CD4-positive, alpha-beta T cell treated with Interleukin-21 for 1 hour (primary cell): Measurements from ENCODE around the gene SLC25A21.
A peak's percentile ranks its signal among the peaks of the same experiment; 100 is the strongest.
"Not testable (repeated sequence)": the region's sequence is repeated elsewhere in the genome, so short reads cannot be mapped to it uniquely, and the experiment has no call there.

Source experiments
- DNase-seq: peaks from one replicate; pipeline ENCODE4 v3.0.0-alpha.2; 2020

SLC25A21 gene

DNA sequence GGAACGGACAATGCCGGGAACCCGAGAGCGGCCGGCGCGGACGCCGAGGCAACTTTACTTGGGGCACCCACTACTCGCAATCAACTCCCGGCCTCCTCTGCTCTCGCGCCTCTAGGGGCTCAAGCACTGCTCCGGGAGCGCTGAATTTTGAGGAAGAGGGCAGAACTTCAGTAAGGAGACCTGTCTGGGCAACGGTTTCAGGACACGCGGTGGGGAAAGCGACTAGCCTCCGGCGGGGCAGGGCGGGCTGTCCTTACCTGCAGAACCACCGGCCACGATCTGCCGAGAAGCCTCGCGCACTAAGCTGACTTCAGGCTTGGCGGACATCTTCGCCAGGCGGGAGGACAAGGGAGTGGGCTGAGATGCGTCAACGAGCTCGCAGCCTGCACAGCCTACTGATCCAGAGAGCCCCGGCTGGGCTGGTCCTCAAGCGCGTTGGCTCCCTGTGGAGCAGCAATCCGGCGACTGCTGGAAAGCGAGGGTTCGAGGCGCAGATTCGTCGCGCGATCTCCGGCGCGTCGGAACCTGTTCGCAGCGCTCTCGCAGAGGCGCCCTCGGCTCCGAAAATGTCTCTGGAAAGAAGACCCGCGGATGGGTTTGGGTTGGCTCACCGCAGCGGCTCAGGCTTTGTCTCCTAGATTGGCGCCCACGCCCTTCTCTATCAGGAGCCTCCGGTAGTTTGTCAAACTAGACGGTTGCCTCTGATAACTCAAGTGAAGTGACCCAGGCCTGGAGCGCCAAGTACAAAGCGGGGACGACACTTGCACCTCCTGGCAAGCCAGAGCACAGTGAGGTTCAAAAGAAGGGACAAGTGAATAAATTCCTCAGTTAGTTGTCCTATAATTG is at the start of gene SLC25A21:
TSS of gene SLC25A21 (minus strand) at position 583 of the 846 bp plus-strand sequence.
- DNase-seq: no peak

DNA sequence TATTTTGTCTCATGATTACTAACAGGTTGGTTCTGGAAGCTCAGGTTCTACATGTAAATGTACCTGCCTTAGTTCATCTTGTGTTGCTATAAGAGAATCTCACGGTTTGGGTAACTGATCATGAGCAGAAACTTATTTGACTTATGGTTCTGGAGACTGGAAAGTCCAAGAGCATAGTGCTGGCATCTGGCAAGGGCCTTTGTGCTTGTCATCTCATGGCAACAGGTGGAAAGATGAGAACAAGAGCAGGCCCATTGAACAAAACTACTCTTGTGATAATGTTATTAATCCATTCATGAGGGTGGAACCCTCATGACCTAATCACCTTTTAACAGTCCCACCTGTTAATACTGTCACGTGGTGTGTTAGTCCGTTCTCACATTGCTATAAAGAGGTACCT is 48.7 kb upstream of the SLC25A21 start:
- DNase-seq: no peak

DNA sequence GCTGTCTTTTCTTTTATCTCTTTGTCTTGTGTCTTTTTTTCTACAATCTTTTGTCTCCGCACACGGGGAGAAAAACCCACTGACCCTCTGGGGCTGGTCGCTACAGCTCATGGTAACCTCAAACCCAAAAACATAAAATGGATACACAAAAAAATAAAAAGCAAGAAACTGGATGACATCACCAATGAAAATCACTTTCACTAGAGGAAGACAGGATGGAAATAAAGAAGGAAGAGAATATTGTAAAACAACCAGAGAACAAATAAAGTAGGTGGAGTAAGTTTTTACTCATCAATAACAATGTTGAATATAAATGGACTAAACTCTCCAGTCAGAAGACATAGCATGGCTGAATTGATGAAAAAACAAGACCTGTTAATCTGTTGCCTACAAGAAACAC is 42.9 kb upstream of the SLC25A21 start:
- DNase-seq: no peak

DNA sequence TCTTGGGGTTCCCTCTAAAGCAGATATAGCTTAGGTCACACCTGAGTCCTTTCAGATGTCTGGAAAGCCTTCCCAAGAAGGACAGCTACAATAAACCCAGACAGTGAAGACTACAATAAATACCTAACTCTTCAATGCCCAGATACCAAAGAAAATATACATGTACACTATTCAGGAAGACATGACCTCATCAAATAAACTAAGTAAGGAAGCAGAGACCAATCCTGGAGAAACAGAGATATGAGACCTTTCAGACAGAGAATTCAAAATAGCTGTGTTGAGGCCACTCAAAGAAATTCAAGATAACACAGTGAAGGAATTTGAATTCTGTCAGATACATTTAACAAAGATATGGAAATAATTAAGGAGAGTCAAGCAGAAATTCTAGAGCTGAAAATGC is 40.6 kb upstream of the SLC25A21 start:
- no peak for DNase-seq

DNA sequence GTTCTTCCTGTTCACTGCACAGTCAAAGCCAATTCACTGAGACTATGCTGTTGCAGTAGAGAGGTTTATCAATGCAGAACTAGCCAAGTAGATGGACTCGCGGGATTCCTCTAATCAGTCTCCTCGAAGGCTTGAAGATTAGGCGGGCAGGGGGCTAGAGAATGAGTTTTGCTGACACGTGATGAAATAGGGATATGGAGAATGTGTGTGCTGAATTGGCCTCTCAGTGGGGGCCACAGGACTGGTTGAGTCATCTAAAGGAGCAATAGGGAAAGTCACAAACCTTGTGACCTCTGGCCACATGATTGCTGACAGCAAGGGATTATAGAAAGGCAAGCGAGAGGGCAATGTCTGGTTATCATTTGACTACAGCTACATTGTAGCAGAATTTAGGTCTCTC is 38.0 kb upstream of the SLC25A21 start:
- no peak for DNase-seq

DNA sequence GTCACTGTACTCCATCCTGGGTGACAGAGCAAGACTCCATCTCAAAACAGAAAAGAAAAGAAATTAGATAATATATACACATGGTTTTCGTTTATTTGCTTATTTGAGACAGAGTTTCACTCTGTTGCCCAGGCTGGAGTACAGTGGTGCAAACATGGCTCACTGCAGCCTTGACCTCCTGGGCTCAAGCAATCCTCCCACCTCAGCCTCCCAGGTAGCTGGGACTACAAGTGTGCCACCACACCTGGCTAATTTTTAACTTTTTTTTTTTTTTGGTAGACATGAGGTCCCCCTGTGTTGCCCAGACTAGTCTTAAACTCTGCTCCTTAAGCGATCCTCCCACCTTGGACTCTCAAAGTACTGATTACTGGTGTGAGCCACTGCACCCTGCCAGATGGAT is 37.2 kb upstream of the SLC25A21 start:
- DNase-seq: not testable (repeated sequence)

DNA sequence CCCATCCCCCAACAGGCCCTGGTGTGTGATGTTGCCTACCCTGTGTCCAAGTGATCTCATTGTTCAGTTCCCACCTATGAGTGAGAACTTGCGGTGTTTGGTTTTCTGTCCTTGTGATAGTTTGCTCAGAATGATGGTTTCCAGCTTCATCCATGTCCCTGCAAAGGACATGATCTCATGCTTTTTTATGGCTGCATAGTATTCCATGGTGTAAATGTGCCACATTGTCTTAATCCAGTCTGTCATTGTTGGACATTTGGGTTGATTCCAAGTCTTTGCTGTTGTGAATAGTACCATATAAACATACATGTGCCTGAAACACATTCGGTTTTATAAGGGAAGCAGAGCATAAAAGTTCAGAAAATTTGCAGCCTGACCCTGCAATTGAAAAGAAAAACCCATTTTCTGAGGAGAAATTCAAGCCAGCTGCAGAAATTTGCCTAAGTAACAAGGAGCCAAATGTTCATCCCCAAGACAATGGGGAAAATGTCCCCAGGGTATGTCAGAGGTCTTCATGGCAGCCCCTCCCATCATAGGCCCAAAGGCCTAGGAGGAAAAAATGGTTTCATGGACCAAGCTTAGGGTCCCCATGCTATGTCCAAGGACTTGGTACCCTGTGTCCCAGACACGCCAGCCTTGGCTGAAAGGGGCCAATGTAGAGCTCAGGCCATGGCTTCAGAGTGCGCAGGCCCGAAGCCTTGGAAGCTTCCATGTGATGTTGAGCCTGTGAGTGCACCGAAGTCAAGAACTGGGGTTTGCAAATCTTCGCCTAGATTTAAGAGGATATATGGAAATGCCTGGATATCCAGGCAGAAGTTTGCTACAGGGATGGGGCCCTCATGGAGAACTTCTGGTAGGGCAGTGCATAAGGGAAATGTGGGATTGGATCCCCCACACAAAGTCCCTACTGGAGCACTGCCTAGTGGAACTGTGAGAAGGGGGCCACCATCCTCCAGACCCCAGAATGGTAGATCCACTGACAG is 33.5 kb upstream of the SLC25A21 start:
- not testable (repeated sequence) for DNase-seq

DNA sequence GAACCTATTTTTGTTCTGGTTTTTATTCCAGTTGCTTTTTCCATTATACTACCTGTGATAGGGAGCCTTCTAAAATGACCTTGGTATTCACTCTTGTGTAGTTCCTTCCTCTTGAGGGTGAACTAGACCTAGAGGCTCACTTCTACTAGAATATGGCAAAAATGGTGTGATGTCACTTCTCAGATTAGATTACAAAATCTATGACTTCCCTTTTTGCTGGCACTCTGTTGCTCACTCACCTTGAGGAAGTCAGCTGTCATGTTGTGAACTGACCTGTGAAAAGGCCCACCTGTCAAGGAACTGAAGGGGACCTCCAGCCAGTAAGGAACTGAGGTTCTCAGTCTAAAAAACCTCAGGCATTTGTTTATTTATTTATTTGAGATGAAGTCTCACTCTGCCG is 31.0 kb upstream of the SLC25A21 start:
- DNase-seq: no peak

DNA sequence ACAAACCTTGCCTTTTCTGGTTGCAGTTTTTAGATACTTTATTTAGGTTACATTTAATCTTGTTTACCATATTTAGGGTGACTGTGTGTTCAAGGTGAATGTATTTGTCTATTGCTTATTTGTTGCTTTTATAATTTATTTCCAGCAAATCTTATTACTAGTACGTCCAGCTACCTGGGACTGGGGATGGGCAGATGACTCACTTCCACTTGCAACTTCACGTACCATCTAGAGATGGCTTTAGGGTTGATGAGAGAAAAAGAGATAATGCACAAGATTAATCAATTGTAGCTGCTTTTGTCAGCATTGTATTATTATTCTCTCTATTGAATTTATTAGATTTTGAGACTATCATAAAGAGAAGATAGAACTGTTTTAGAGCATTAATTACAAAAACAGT is 30.4 kb upstream of the SLC25A21 start:
- no peak for DNase-seq

DNA sequence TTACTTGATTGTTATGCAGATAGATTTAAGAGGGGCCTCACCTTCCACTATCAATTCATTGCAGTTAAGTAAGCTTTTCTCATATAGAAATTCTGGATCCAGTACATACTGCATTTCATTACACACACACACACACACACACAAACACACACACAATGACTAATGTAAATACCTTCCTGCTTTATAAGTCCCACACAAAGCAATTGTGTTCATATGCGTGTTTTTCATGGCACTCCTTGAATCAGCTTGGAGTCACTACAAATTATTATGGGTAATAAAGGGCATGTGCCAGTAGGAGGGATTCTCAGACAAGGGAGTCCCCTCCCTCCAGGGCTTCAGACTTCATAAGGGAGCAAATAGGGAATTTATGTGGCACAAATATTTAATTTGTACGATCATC is 29.9 kb upstream of the SLC25A21 start:
- DNase-seq: no peak

DNA sequence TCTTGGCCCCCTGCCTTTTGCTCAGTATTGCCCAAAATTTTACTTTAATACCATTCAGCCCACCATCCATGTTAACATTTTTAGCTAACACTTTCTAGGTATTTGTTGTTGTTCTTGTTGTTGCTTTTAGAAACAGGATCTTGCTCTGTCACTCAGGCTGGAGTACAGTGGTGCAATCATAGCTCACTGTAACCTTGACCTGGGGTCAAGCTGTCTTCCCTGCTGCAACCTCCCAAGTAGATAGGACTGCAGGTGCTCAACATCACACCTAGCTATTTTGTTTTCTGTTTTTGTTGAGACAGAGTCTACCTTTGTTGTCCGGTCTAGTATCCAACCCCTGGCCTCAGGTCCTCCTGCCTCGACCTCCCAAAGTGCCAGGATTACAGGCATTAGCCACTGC is 29.3 kb upstream of the SLC25A21 start:
- no peak for DNase-seq

DNA sequence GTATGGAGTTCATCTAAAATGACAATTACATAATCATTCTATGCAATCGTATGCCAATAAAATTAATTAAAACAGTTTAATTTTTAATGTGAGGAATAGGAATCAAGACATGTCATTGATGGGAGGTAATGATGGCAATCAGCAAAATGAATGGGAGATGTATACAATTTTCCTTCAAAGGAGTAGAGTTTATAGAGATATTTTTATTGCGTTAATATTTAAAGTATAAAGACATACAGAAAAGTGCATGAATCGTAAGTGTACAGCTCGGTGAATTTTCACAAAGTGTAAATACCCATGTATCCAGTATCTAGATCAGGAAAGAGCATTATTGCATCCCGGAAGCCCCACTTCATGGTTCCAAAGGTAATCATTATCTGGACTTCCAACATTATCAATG is 26.5 kb upstream of the SLC25A21 start:
- DNase-seq: no peak

DNA sequence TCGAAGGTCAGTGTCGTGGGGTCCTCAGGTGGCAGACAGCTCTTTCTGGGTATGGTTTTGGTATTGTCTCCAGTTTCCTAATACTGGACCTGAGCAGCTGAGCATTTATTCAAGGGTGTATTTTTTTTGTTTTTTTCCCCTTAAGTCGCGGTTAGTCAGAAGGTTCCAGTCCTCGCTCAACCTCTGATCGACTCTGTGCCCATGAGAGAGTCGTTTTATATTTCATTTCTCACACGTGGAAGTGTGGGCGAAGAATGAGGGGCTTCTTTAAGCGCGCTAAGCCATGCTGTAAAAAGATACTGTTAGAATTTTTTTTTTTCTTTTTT is 25.8 kb upstream of the SLC25A21 start:
- DNase-seq: no peak

DNA sequence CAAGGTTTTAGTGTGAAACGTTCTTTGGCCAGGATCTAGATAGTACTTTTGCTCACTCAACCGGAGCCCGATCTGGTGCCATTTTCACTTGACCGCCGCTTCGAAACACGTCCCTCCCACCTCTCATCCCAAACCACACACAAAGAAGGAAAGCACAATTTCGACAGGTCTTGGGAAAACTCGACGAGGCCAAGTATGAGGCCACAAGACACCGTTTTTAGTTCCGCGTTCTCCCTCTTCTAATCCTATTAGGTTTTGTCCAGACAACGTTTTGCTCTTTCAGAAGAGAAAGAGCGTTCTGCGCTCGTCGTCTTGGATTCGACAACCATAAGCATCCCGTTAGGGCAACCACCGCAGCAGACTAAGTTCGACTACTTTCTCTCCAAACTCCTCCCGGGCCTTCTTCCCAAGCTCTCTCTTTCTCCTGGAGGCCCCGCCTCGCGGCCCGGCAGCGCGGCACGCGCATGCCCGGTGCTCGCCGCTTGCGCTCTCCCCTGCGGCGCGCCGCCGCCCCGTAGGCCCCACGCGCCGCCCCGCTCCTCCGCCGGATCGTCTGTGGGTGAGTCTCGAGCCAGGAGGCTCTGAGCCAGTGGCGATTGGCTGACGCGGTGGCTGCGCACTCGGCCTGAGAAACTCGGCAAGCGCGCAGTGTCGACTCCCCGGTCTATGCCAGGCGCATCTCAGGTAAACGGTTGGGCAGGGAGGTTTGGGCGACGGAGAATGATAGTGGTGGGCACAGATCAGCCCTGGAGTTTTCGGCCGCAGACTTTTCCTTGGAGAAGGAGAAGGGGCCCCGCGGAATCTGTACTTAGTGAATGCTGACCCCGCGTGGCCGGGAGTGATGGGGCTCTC is 25.2 kb upstream of the SLC25A21 start, which contains the start of gene MIPOL1:
TSS of gene MIPOL1 (plus strand) at position 517 of the 852 bp plus-strand sequence. CDS start 49,952 bp downstream, outside the sequence.
- DNase-seq: peak; percentile 32

DNA sequence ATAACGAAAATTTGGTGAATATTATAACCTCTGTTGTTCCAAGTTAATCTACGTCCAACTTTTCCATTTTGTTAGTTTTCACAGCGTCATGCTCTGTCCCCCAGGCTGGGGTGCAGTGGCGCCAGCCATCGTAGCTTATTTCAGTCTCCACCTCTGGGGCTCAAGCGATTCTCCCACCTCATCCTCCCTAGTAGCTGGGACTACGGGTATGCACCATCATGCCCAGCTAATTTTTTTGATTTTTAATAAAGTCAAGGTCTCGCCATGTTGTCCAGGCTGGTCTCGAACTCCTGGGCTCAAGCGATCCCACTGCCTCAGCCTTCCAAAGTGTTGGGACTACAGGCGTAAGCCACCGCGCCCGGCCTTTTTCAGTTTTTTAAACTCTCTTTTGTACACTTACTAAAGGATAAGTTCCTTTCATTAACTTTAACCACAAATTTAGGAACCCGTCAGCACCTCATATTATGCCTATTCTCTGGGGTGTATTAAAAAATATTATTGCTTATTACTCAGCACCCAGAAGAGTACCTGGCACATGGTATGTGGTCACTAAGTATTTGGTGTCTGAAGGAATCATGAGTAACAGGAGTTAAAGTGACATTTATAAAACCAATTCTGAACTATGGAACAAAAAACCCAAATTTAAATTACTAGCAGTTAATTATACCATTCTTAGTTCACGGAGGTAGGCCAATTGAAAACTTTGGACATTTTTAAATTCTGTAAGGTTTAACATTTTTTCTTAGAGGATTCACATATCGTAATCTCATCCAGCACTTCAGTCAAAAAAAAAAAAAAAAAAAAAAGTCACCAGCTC is 24.4 kb upstream of the SLC25A21 start:
- no peak for DNase-seq

DNA sequence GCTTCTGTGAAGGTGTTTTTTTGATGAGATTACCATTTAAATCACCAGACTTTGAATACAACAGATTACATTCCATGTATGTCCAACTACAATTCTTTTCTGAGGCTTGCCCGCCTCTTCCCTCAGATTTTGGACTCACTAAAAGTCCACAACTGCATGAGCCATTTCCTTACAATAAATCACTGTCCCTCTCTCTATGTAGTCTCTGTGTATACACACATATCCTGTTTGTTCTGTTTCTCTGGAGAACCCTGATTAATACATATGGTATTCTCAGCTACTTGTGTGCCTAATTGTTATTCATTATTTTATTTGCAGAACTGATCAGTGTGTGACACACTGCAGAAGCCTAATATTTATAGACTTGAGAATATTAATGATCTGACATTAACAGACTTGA is 22.9 kb upstream of the SLC25A21 start:
- DNase-seq: no peak

DNA sequence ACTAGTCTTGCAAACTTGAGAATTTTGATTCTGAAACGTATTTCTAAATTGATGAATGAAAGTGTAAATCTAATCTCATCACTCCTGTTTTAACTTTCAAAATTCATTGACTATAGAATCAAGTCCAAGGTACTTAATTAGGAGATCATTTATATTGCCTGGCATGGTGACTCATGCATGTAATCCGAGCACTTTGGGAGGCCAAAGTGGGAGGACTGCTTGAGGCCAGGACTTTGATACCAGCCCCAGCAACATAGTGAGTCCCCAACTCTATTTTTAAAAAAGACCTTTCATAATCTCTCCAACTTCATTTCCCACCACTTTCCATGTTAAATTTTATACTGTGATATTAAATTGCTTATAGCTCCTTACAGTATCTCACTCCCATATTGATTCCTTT is 22.3 kb upstream of the SLC25A21 start:
- DNase-seq: no peak

DNA sequence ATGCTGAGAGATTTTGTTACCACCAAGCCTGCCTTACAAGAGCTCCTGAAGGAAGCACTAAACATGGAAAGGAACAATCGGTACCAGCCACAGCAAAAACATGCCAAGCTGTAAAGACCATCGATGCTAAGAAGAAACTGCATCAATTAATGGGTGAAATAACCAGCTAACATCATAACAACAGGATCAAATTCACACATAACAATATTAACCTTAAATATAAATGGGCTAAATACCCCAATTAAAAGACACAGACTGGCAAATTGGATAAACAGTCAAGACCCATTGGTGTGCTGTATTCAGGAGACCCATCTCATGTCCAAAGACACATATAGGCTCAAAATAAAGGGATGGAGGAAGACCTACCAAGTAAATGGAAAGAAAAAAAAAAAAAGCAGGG is 17.3 kb upstream of the SLC25A21 start:
- DNase-seq: not testable (repeated sequence)

DNA sequence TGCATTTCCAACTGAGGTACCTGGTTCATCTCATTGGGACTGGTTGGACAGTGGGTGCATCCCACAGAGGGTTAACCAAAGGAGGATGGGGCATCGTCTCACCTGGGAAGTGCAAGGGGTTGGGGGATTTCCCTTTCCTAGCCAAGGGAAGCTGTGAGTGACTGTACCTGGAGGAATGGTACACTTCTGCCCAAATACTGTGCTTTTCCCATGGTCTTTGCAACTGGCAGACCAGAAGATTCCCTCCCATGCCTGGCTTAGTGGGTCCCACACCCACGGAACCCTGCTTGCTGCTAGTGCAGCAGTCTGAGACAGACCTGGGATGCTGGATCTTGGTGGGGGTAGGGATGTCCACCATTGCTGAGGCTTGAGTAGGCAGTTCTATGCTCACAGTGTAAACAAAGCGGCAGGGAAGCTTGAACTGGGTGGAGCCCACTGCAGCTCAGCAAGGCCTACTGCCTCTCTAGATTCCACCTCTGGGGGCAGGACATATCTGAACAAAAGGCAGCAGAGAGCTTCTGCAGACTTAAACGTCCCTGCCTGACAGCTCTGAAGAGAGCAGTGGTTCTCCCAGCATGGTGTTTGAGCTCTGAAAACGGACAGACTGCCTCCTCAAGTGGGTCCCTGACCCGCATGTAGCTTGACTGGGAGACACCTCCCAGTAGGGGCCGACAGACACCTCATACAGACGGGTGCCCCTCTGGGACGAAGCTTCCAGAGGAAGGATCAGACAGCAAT is 15.6 kb upstream of the SLC25A21 start:
- not testable (repeated sequence) for DNase-seq

DNA sequence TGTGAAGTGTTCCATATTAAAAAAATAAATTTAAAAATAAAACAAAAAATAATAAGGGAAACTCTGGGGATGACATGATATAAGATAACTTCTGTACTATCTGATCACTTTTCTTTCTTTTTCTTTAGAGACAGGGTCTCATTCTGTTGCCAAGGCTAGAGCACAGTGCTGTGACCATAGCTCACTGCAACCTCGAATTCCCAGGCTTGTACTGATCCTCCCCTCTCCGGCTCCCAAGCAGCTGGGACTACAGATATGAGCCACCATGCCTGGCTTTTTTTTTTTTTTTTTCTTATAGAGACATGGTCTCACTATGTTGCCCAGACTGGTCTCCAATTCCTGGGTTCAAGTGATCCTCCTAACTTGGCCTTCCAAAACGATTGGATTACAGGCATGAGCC is 14.9 kb upstream of the SLC25A21 start:
- DNase-seq: no peak

DNA sequence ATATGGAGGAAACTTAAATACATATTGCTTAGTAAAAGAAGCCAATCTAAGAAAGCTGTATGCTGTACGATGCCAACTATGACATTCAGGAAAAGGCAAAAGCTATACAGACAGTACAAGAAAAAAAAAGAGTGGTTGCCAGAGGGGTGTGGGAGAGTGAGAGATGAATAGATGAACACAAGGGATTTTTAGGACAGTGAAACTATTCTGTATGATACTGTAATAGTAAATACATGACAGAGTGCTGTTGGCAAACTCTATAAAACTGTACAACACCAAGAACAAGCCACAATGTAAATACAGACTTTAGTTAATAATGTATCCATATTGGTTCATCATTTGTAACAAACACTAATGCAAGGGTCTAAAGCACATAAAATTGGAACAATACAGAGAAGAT is 14.5 kb upstream of the SLC25A21 start:
- DNase-seq: no peak
